ENCODE data around the gene ADAM19. TPM values are rescaled to one million over a fixed set of nuclear protein-coding genes. Genes with fewer than 3 reads are reported as not detected.

ADAM19 gene
- polyA plus RNA-seq, 1 donor from 2014 or later = 9.9 TPM

DNA sequence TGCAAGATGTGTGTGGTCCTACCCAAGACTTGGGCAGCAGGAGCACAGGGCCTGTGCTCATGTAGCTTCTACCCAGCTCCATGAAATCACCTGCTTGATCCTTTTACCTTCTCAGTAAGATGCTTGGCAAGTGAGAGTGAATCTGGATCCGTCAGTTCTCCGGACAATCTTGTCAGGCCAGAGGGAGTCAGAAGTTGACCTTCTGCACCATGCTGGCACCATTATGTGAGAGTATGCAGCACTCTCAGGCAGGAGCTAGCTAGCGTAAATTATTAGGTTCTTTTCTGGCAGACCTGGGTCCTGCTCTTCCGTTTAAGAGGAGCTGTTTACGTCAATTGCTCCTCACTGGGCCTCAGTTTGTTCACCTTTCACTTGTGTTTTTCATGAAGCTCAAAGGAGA is 37.0 kb upstream of the ADAM19 start:
- H3F3A ChIP-seq (ENCODE audit: insufficient read depth, low read length, poor library complexity, severe bottlenecking) = no peaks in the 10 kb centered on the region
- no peak overlapping the region for H2AFZ ChIP-seq (ENCODE audit: low read depth, low read length)
- H3K27me3 ChIP-seq (ENCODE audit: insufficient read depth, low read depth, low read length) = no peaks in the 10 kb centered on the region
- TF ChIP-seq POLR2AphosphoS5 (IDR thresholded peaks at IDR 0.05) (no peak), SMC3 (conservative IDR thresholded peaks at IDR 0.05; ENCODE audit: poor library complexity) (no peak), TAF1 (IDR thresholded peaks at IDR 0.05; ENCODE audit: low read depth) (no peak), REST (IDR thresholded peaks at IDR 0.05; ENCODE audit: borderline replicate concordance) (no peak), MXI1 (conservative IDR thresholded peaks at IDR 0.05; ENCODE audit: poor library complexity, severe bottlenecking) (no peak), EZH2 (IDR thresholded peaks at IDR 0.05; ENCODE audit: borderline replicate concordance, insufficient read depth, low read length, poor library complexity, severe bottlenecking) (no peak), RAD21 (conservative IDR thresholded peaks at IDR 0.05) (no peak), CTCF (IDR thresholded peaks at IDR 0.05; ENCODE audit: poor library complexity, severe bottlenecking) (no peak), EP300 (conservative IDR thresholded peaks at IDR 0.05; ENCODE audit: poor library complexity, severe bottlenecking) (no peak)
- H4K20me1 ChIP-seq (ENCODE audit: insufficient read depth) = no peaks in the 10 kb centered on the region
- H3K9me3 ChIP-seq (ENCODE audit: low read length) = no peaks in the 10 kb centered on the region
- H3K4me3 ChIP-seq (ENCODE audit: low read length) = no peak overlapping the region
- H3K4me2 ChIP-seq (ENCODE audit: low read length) = no peak overlapping the region
- no peaks in the 10 kb centered on the region for H3K36me3 ChIP-seq (ENCODE audit: insufficient read depth, low read length)
- H3K79me2 ChIP-seq (replicated peaks; ENCODE audit: insufficient read depth, low read length) = no peaks in the 10 kb centered on the region
- H3K9ac ChIP-seq (ENCODE audit: low read length) = no peak overlapping the region
- H3K9me2 ChIP-seq (ENCODE audit: insufficient read depth, low read length) = no peaks in the 10 kb centered on the region
- H3K27ac ChIP-seq (ENCODE audit: low read length) = no peak overlapping the region

DNA sequence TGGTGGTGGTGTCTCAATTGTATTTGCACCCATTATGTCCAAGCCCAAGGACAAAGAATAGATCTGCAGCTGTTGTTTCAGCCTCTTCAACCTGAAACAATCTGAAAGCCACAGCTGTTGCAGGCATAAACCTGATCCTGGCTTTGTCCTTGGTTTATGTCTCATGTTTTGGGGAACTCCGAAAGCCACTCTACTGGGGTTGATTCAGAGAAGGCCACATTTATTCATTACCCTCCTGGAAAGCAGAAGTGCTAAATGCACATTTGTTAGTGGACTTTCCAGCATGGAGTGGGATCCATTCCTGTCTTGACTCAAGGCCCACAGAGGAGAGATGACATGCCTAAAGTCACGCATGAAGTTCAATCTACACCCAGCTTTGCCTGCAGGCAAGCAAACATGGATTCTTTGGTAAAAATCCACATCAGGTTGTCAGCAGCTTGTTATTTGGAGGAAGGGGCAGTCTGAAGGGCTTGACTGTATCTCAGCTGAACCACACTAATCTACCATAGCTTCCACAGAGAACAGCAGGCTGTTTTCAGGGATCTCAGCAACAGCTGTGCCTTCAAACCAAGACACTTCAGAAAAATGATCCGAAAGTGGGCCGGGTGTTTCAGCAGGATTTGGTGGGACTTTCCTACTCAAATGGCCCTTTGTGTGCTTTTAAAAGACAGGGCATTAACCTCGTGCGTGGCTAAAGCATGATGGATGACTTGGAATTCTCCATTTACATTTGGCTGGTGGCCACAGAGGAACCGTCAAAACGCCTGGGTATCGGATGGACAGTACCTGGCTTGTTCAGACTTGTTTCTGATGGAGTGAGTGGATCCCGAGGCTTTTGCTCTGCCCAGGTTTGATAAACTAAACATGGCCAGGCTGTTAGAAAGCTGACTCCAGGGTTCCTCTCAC is 36.2 kb upstream of the ADAM19 start:
- no peaks in the 10 kb centered on the region for H3K9me2 ChIP-seq (ENCODE audit: insufficient read depth, low read length)
- H4K20me1 ChIP-seq (ENCODE audit: insufficient read depth) = no peaks in the 10 kb centered on the region
- H2AFZ ChIP-seq (ENCODE audit: low read depth, low read length) = no peak overlapping the region
- H3K4me2 ChIP-seq (ENCODE audit: low read length) = no peak overlapping the region
- H3K36me3 ChIP-seq (ENCODE audit: insufficient read depth, low read length) = no peaks in the 10 kb centered on the region
- no peaks in the 10 kb centered on the region for H3K9me3 ChIP-seq (ENCODE audit: low read length)
- H3K79me2 ChIP-seq (replicated peaks; ENCODE audit: insufficient read depth, low read length) = no peaks in the 10 kb centered on the region
- TF ChIP-seq EP300 (conservative IDR thresholded peaks at IDR 0.05; ENCODE audit: poor library complexity, severe bottlenecking) (no peak), REST (IDR thresholded peaks at IDR 0.05; ENCODE audit: borderline replicate concordance) (no peak), SMC3 (conservative IDR thresholded peaks at IDR 0.05; ENCODE audit: poor library complexity) (no peak), RAD21 (conservative IDR thresholded peaks at IDR 0.05) (no peak), MXI1 (conservative IDR thresholded peaks at IDR 0.05; ENCODE audit: poor library complexity, severe bottlenecking) (no peak), TAF1 (IDR thresholded peaks at IDR 0.05; ENCODE audit: low read depth) (no peak), POLR2AphosphoS5 (IDR thresholded peaks at IDR 0.05) (no peak), CTCF (IDR thresholded peaks at IDR 0.05; ENCODE audit: poor library complexity, severe bottlenecking) (no peak), EZH2 (IDR thresholded peaks at IDR 0.05; ENCODE audit: borderline replicate concordance, insufficient read depth, low read length, poor library complexity, severe bottlenecking) (no peak)
- no peak overlapping the region for H3K27ac ChIP-seq (ENCODE audit: low read length)
- H3K4me3 ChIP-seq (ENCODE audit: low read length) = no peak overlapping the region
- no peaks in the 10 kb centered on the region for H3F3A ChIP-seq (ENCODE audit: insufficient read depth, low read length, poor library complexity, severe bottlenecking)
- no peaks in the 10 kb centered on the region for H3K27me3 ChIP-seq (ENCODE audit: insufficient read depth, low read depth, low read length)
- no peak overlapping the region for H3K9ac ChIP-seq (ENCODE audit: low read length)
